A172 (cell line): Measurements from ENCODE around the gene DAGLB. TPM values are rescaled to one million over a fixed set of nuclear protein-coding genes. Genes with fewer than 3 reads are reported as not detected.
"Not testable (repeated sequence)": the region's sequence is repeated elsewhere in the genome, so short reads cannot be mapped to it uniquely, and the experiment has no call there.

Experiments used
- DNase-seq: peaks from one replicate; pipeline ENCODE4 v3.0.0-alpha.2; 2015; ENCODE audit warnings: low spot score
- total RNA-seq: library from RNA; depleted of rRNA; stranded (reverse); fragments of >200 nt; shearing (Covaris generic); gene quantifications from 2 replicates; pipeline ENCODE4 v1.2.3, GENCODE V29; 2014; rRNA removed

Gene DAGLB
- total RNA-seq, result 22.5 and 25.3 TPM in 2 replicates

GRCh38 chr7:6447581-6448199 lies at the start of gene DAGLB:
Gene DAGLB, minus strand, starts transcription at chr7:6447954. Its CDS starts 112 bp downstream, at chr7:6447842.
- DNase-seq, result peak; percentile 89

GRCh38 chr7:6497637-6497905 lies 49.8 kb upstream of the DAGLB start:
- no peak for DNase-seq

- no peak for DNase-seq
These were observed 49.3 kb upstream of the DAGLB start for GRCh38 chr7:6496842-6497636.

GRCh38 chr7:6495597-6496262 lies 48.0 kb upstream of the DAGLB start:
- DNase-seq, result no peak

GRCh38 chr7:6494365-6494764 lies 46.6 kb upstream of the DAGLB start:
- no peak for DNase-seq

- no peak for DNase-seq
These were observed 43.4 kb upstream of the DAGLB start for GRCh38 chr7:6491194-6491593.

- peak; percentile 24 for DNase-seq
These were observed 41.9 kb upstream of the DAGLB start for GRCh38 chr7:6489612-6490011.

GRCh38 chr7:6487184-6487545 lies 39.4 kb upstream of the DAGLB start:
- DNase-seq, result no peak

- no peak for DNase-seq
These were observed 38.9 kb upstream of the DAGLB start for GRCh38 chr7:6486438-6487183.

- DNase-seq, result no peak
These were observed 35.0 kb upstream of the DAGLB start for GRCh38 chr7:6482743-6483119.

GRCh38 chr7:6482307-6482706 lies 34.6 kb upstream of the DAGLB start:
- no peak for DNase-seq

- no peak for DNase-seq
These were observed 33.7 kb upstream of the DAGLB start for GRCh38 chr7:6481445-6481844.

GRCh38 chr7:6480323-6480660 lies 32.5 kb upstream of the DAGLB start:
- DNase-seq, result no peak

GRCh38 chr7:6479067-6479466 lies 31.3 kb upstream of the DAGLB start:
- DNase-seq, result no peak

- DNase-seq, result no peak
These were observed 30.4 kb upstream of the DAGLB start for GRCh38 chr7:6478186-6478585.

GRCh38 chr7:6477318-6477660 lies 29.5 kb upstream of the DAGLB start:
- no peak for DNase-seq

GRCh38 chr7:6476596-6477317 lies 29.0 kb upstream of the DAGLB start:
- DNase-seq, result no peak

- DNase-seq, result no peak
These were observed 27.9 kb upstream of the DAGLB start for GRCh38 chr7:6475433-6476186.

GRCh38 chr7:6465862-6466261 lies 18.1 kb upstream of the DAGLB start:
- DNase-seq, result no peak

GRCh38 chr7:6463609-6464008 lies 15.9 kb upstream of the DAGLB start:
- DNase-seq, result not testable (repeated sequence)

- peak; percentile 32 for DNase-seq
These were observed 14.3 kb upstream of the DAGLB start for GRCh38 chr7:6461946-6462550.
